Measurements from ENCODE around the gene RBL2.
A peak's percentile ranks its signal among the peaks of the same experiment; 100 is the strongest.
"Not testable (repeated sequence)": the region's sequence is repeated elsewhere in the genome, so short reads cannot be mapped to it uniquely, and the experiment has no call there.

The RBL2 gene, protein sequence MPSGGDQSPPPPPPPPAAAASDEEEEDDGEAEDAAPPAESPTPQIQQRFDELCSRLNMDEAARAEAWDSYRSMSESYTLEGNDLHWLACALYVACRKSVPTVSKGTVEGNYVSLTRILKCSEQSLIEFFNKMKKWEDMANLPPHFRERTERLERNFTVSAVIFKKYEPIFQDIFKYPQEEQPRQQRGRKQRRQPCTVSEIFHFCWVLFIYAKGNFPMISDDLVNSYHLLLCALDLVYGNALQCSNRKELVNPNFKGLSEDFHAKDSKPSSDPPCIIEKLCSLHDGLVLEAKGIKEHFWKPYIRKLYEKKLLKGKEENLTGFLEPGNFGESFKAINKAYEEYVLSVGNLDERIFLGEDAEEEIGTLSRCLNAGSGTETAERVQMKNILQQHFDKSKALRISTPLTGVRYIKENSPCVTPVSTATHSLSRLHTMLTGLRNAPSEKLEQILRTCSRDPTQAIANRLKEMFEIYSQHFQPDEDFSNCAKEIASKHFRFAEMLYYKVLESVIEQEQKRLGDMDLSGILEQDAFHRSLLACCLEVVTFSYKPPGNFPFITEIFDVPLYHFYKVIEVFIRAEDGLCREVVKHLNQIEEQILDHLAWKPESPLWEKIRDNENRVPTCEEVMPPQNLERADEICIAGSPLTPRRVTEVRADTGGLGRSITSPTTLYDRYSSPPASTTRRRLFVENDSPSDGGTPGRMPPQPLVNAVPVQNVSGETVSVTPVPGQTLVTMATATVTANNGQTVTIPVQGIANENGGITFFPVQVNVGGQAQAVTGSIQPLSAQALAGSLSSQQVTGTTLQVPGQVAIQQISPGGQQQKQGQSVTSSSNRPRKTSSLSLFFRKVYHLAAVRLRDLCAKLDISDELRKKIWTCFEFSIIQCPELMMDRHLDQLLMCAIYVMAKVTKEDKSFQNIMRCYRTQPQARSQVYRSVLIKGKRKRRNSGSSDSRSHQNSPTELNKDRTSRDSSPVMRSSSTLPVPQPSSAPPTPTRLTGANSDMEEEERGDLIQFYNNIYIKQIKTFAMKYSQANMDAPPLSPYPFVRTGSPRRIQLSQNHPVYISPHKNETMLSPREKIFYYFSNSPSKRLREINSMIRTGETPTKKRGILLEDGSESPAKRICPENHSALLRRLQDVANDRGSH

GRCh38 chr16:53434377-53435065 is at the start of gene RBL2:
TSS of gene RBL2 (plus strand) at chr16:53434471. CDS start at chr16:53434557, 86 bp downstream.
- DNase-seq (ENCODE audit: low read depth), result peak; percentile 65

DNA sequence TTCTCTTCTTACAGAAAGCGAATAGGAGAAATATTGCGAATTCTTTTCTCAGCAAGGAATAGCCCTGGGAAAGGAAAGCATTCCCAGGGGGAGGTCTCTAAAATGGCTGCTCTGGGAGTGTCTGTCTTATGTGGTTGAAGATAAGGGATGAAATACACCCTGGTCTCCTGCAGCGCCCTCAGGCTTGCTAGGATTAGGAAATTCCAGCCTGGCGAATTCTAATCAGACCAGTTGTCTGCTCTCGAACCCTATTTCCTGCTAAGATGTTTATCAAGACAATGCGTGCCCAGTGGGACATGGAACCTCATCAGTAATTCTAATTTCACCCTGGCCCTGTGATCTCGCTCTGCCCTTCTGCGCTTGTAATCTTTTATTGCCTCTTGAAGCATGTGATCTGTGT is 49.7 kb upstream of the RBL2 start:
- DNase-seq (ENCODE audit: low read depth), result not testable (repeated sequence)

DNA sequence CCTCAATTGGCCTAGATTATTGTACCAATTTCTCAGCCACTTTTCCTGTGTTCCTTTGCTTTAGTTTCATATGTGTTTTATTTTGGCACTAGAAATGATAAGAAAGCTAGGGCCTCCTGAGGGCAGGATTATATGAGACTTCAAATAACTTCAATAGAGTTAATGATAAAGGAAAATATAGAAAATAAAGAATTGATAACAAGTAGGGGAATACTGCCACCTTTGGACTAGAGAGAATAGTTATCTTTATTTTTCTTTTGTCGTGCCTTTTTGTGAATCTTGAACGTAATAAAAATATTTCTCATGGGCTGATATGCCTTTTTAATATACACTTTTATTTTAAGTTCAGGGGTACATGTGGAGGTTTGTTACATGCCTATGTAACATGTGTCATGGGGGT is 29.3 kb upstream of the RBL2 start:
- no peak for DNase-seq (ENCODE audit: low read depth)

GRCh38 chr16:53412549-53412948 is 21.7 kb upstream of the RBL2 start:
- no peak for DNase-seq (ENCODE audit: low read depth)

GRCh38 chr16:53413864-53414263 is 20.4 kb upstream of the RBL2 start:
- DNase-seq (ENCODE audit: low read depth), result no peak

DNA sequence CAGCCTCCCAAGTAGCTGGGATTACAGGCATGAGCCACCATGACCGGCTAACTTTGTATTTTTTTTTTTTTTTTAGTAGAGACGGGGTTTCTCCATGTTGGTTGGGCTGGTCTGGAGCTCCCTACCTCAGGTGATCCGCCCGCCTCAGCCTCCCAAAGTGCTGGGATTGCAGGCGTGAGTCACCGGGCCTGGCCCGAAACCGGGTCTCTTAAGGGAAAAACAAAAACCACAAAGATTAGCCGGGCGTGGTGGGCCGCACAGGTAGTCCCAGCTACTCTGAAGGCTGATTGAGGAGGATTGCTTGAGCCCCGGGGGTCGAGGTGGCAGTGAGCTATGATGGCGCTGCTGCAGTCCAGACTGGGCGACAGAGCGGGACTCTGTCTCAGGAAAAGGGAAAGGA is 19.9 kb upstream of the RBL2 start:
- DNase-seq (ENCODE audit: low read depth), result no peak

DNA sequence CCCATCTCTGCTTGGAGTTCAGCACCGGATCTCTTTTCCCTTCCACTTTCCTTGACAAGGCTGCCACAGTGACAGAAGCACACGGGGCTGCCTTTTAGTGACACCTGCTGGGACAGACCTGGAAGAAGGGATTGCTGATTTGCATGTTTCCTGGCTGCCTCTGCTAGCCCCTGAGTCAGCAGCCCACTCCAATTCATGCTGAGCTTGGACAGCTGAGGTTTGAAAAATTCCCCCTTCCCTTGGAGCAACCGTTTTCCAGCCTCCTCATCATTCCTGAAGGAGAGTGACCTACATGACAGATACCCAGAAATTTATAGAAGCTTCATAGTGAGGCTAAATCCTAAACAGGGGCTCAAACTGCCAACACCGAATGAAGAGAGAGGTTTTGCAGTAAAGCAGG is 18.8 kb upstream of the RBL2 start:
- DNase-seq (ENCODE audit: low read depth), result no peak

DNA sequence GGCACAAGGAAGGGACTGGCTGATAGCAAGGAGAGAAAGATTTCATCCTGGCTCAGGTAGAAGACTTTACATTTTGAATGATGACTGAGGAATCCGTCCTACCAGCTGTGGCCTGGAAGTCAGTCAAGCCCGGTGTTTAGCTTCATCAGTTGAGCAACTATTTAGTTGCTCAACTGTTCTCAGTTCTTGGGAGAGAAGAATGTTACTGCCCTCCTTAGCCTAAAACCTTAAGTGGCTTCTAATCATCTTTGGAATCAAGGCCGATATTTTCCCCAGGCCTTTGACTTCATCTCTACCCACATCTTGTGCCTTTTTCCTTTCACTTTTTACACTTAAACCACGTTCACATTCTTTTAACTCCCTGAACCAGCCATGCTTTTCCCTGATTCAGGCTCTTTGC is 17.3 kb upstream of the RBL2 start:
- no peak for DNase-seq (ENCODE audit: low read depth)

DNA sequence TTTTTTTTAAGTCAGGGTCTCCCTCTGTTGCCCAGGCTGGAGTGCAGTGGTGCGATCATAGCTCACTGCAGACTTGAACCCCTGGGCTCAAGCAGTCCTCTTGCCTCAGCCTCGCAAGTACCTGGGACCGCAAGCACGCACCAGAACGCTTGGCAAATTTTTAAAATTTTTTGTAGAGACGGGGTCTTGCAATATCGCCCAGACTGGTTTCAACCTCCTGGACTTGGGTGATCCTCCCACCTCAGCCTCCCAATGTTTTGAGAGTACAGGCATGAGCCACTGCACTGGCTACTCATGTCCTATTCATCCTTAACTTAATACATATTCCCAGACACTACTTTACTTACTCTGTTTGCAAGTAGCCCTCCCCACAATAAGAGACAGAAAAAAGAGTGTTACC is 16.3 kb upstream of the RBL2 start:
- DNase-seq (ENCODE audit: low read depth), result no peak

DNA sequence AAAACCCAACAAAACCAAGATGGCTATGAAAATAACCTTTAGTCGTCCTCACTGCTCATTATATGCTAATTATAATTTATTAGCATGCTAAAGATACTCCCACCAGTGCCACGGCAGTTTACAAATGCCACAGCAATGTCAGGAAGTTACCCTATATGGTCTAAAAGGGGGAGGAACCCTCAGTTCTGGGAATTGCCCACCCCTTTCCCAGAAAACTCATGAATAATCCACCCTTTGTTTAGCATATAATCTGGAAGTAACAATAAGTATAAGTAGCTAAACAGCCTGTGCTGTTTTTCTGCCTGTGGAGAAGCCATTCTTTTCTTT is 14.9 kb upstream of the RBL2 start:
- not testable (repeated sequence) for DNase-seq (ENCODE audit: low read depth)

DNA sequence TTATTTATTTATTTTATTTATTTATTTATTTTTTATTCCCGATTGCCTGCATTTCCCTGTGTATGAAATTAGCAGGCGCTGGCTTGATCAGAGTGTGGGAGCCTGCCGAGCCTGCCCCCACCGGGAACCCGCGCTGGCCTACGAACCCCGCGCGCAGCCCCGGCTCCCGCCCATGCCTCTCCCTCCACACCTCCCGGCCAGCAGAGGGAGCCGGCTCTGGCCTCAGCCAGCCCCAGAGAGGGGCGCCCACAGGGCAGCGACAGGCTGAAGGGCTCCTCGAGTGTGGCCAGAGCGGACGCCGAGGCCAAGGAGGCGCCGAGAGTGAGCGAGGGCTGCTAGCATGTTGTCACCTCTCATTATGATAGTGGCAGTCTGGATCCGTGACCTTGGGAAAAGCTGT is 13.0 kb upstream of the RBL2 start:
- no peak for DNase-seq (ENCODE audit: low read depth)

DNA sequence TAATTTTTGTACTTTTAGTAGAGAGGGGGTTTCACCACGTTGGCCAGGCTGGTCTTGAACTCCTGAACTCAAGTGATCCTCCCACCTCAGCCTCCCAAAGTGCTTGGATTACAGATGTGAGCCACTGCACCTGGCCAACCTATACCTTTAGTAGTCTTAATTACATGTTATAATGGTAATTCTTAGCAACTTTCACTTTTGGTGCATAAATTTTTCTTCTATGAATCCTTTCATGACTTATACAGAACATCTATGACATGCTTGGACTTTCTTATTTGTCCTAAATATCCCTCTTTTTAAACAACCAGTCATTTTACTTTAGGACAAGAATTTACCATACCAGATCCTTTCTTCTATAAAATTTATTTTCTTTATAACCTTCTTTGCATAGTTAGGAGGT is 10.3 kb upstream of the RBL2 start:
- not testable (repeated sequence) for DNase-seq (ENCODE audit: low read depth)

GRCh38 chr16:53428681-53429080 is 5.6 kb upstream of the RBL2 start:
- no peak for DNase-seq (ENCODE audit: low read depth)

DNA sequence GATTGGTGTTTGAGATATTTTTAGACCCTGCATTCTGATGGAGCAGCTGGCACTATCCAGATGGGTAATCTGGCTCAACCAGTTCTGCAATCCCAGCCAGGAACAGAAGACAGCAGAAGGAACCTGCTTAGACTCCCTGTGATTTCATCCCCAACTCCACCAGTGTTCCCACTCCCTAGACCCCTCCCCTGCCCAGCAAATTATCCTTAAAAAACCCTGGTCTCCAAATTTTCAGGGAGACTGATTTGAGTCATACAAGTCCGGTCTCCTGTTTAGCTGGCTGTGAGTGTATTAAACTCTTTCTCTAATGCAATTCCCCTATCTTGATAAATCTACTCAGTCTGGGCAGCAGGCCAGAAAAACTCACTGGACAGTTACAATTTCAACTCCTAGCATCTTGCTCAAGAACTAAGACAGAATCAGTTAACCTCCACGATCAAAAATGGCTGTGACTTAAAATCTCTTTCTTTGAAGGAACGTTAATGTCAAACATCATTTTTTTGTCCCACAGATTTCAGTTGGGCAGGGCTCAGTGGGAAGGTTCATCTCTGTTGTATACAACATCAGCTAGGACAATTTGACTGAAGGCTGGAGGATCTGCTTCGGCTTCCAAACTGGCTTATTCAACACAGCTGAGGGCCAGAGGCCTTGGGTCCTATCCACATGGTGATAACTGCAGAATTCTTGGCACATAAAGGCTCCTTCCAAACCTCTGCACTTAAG is 4.9 kb upstream of the RBL2 start:
- no peak for DNase-seq (ENCODE audit: low read depth)

- DNase-seq (ENCODE audit: low read depth), result no peak
Observed at GRCh38 chr16:53430363-53430762, 3.9 kb upstream of the RBL2 start.

DNA sequence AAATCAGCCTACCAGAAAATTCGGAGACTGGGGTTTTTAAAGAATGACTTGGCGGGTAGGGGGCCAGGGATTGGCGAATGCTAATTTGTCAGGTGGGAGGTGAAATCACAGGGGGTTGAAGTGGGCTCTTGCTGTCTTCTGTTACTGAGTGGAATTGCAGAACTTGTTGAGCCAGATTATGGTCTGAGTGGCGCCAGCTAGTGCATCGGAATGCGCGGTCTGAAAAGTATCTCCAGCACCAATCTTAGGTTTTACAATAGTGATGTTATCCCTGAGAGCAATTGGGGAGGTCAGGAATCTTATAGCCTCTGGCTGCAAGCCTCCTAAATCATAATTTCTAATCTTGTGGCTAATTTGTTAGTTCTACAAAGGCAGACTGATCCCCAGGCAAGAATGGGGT is 762 bp upstream of the RBL2 start:
- DNase-seq (ENCODE audit: low read depth), result no peak

DNA sequence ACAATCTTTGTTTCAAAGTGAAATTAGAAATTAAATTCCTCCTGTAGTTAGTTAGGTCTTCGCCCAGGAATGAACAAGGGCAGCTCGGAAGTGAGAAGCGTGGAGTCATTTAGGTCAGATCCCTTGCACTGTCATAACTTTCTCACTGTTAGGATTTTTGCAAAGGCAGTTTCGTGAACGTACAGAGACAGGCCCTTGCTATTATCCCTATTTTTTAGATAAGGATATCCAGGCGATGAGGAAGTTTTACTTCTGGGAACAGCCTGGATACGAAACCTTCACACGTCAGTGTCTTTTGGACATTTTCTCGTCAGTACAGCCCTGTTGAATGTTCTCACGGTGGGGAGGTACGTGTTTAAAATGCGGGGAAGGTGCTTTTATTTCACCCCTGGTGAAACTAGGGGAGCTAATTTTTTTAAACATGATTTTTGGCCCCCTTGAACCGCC is 318 bp upstream of the RBL2 start:
- no peak for DNase-seq (ENCODE audit: low read depth)

- DNase-seq (ENCODE audit: low read depth), result peak; percentile 47
Observed at GRCh38 chr16:53435066-53435688, 906 bp downstream of the RBL2 start.

GRCh38 chr16:53440125-53440524 is 5.9 kb downstream of the RBL2 start:
- no peak for DNase-seq (ENCODE audit: low read depth)

GRCh38 chr16:53445534-53445933 is 11.3 kb downstream of the RBL2 start:
- DNase-seq (ENCODE audit: low read depth), result no peak

DNA sequence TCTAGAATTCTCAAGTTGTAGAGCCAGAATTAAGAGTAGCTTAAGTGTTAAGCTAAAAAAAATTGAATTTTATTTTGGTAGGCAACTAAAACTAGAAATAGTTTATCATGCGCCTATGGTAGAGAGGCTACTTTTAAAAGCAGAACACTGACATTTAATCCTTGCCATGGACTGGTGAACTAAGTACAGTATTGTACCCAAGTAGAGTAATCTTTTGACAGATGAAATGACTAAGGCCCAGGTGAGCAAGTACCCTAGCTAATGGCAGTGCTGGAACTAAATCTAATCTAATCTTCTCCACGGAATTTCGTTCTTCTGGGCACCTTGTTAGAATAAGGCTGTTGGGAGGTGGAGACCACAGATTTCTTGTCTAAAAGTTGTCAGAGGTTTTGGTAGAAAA is 11.8 kb downstream of the RBL2 start:
- DNase-seq (ENCODE audit: low read depth), result no peak

All from activated gamma-delta T cell treated with anti-CD3 and anti-CD28 coated beads, Interleukin-2, amount 50 U/mL, for 16 hours (primary cell).